Mesothelial cell of epicardium (in vitro differentiated cells): ENCODE data around the gene LRMDA. TPM values are rescaled to one million over a fixed set of nuclear protein-coding genes. Genes with fewer than 3 reads are reported as not detected.

Experiments used
- DNase-seq, 2 experiments: peaks; one replicate each; pipeline ENCODE4 v3.0.0; 2021; ENCODE audit warnings: low spot score in 2 of 2; ENCODE audit not compliant: unreplicated experiment in 2 of 2
- H3K27ac Mint-ChIP-seq: 2 replicates; pipeline ENCODE4 v1.8.0; 2021; ENCODE audit warnings: mixed read lengths
- H3K27me3 Mint-ChIP-seq: 2 replicates; pipeline ENCODE4 v1.8.0; 2021; ENCODE audit warnings: low read depth, mixed read lengths
- H3K36me3 Mint-ChIP-seq: 2 replicates; pipeline ENCODE4 v1.8.0; 2021; ENCODE audit warnings: mixed read lengths
- H3K4me1 Mint-ChIP-seq: 2 replicates; pipeline ENCODE4 v1.8.0; 2021; ENCODE audit warnings: mixed read lengths
- H3K4me3 Mint-ChIP-seq: 2 replicates; pipeline ENCODE4 v1.8.0; 2021; ENCODE audit warnings: mild to moderate bottlenecking, moderate library complexity, mixed read lengths
- H3K9me3 Mint-ChIP-seq: 2 replicates; pipeline ENCODE4 v1.8.0; 2021; ENCODE audit warnings: mixed read lengths
- CTCF ChIP-seq: fragments of 200-600 bp; sonication (generic); IDR thresholded peaks from one replicate; pipeline ENCODE4 v1.5.0; 2021; ENCODE audit warnings: antibody characterized with exemption; ENCODE audit not compliant: unreplicated experiment
- total RNA-seq: library from RNA; stranded (reverse); gene quantifications from 3 replicates; pipeline ENCODE4 v1.2.1, GENCODE V29; 2021

LRMDA gene
- total RNA-seq, 1 donor from 2014 or later = 2.0 TPM

DNA sequence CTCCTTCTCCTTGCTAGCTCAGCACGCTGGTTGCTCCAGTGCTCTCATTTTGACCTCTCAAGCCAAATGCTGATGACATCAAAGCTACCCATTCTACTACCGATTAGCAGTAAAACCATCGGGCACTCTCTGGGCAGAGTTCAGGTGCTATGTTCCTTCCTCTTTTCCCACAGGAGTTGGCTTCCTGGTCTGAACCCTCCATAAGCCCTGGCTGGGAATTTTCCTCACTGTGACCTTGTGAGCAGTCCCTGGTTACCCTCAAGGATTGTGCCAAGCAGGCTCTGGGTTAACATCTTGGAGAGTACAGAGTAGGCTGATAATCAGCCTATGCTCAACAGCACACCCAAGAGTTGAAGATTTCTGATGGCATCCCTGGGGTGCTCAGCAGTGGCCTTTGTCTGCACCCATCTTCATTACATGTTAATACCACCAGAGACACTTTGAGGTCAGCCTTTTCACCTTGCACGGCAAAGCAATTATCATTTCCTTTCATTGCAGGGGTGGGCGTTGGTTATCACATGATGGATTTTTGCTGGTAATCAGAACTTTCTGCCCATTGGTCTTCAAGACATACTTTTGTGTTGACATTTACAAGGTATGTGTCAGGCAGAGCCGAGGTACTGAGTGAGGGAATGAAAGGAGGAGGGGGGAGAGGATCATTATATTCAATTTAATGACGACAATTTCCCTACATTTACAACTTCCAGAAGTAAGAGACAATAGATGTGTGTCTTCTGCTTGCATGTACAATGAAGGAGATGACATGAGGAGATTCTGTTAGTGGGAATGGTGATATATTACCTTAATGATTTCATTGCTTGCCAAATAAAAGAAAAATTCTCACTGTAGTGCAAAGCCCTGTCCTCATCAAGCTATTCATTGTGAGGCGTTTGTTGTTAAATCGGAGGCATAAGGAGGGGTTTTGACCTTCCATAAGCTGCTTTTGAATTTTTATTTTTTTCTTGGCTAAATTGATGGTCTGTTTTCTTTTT lies 452.0 kb downstream of the LRMDA start:
- no peak overlapping the region for H3K27ac Mint-ChIP-seq
- no peak for DNase-seq

GRCh38 chr10:75884808-75885207 lies 453.4 kb downstream of the LRMDA start:
- no peak overlapping the region for H3K4me3 Mint-ChIP-seq
- peaks cover 16% of the 10 kb centered on the region for H3K27me3 Mint-ChIP-seq
- H3K4me1 Mint-ChIP-seq = peaks cover 22% of the 10 kb centered on the region
- no peak overlapping the region for H3K27ac Mint-ChIP-seq
- no peak for TF ChIP-seq CTCF
- DNase-seq = no peak
- no peaks in the 10 kb centered on the region for H3K9me3 Mint-ChIP-seq
- H3K36me3 Mint-ChIP-seq = no peaks in the 10 kb centered on the region

More for the DNA sequence above, 452.0 kb downstream of the LRMDA start:
- TF ChIP-seq CTCF = no peak
- H3K4me3 Mint-ChIP-seq = no peak overlapping the region
- no peaks in the 10 kb centered on the region for H3K9me3 Mint-ChIP-seq
- peaks cover 29% of the 10 kb centered on the region for H3K27me3 Mint-ChIP-seq
- H3K36me3 Mint-ChIP-seq = no peaks in the 10 kb centered on the region
- peaks cover 10% of the 10 kb centered on the region for H3K4me1 Mint-ChIP-seq

GRCh38 chr10:75887369-75887768 lies 455.9 kb downstream of the LRMDA start:
- H3K4me3 Mint-ChIP-seq = no peak overlapping the region
- peaks cover 15% of the 10 kb centered on the region for H3K4me1 Mint-ChIP-seq
- no peaks in the 10 kb centered on the region for H3K9me3 Mint-ChIP-seq
- no peak overlapping the region for H3K27ac Mint-ChIP-seq
- no peaks in the 10 kb centered on the region for H3K36me3 Mint-ChIP-seq
- TF ChIP-seq CTCF = no peak
- DNase-seq = no peak
- peaks cover 14% of the 10 kb centered on the region for H3K27me3 Mint-ChIP-seq

- peaks cover 15% of the 10 kb centered on the region for H3K4me1 Mint-ChIP-seq
- peaks cover under 1% of the 10 kb centered on the region for H3K9me3 Mint-ChIP-seq
- no peak for DNase-seq
- peaks cover 16% of the 10 kb centered on the region for H3K27me3 Mint-ChIP-seq
- no peaks in the 10 kb centered on the region for H3K36me3 Mint-ChIP-seq
- H3K4me3 Mint-ChIP-seq = no peak overlapping the region
- H3K27ac Mint-ChIP-seq = no peak overlapping the region
- no peak for TF ChIP-seq CTCF
Measured at GRCh38 chr10:75887992-75888680, 456.7 kb downstream of the LRMDA start.

DNA sequence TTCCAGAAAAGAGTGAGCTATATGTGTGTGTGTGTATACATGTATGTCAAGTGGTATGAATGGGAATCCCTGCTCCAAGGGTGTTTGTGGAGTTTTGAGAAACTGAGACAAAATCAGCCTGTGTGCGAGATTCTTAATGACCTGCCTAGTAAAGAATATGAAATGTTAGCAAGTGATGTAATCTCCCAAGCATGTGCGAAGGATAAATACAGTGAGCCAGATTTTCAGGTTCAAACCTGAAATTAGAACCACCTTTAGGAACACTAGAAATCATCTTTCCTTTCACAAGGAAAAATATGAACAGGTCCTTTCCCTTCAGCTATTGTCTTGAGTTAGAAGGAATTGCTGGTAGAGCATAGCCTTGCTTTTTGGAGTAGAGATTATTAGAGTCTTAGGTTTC lies 457.6 kb downstream of the LRMDA start:
- no peak overlapping the region for H3K27ac Mint-ChIP-seq
- peaks cover 18% of the 10 kb centered on the region for H3K27me3 Mint-ChIP-seq
- peaks cover 15% of the 10 kb centered on the region for H3K4me1 Mint-ChIP-seq
- no peak for TF ChIP-seq CTCF
- H3K36me3 Mint-ChIP-seq = no peaks in the 10 kb centered on the region
- peaks cover 2% of the 10 kb centered on the region for H3K9me3 Mint-ChIP-seq
- DNase-seq = no peak
- H3K4me3 Mint-ChIP-seq = no peak overlapping the region
